Transverse colon (tissue), 4 donors: ENCODE data around the gene NCOA5. TPM values are rescaled to one million over a fixed set of nuclear protein-coding genes. Genes with fewer than 3 reads are reported as not detected.

ENCODE experiments used
- DNase-seq: peaks from one replicate; pipeline ENCODE4 v3.0.0-alpha.2; 2019
- H3K27ac ChIP-seq, 4 donors: fragments of 200-600 bp; sonication (generic); 2 replicates each; pipeline ENCODE4 v1.5.1; 2016 to 2018; ENCODE audit warnings: inconsistent platforms in 4 of 4
- H3K27me3 ChIP-seq: fragments of 200-600 bp; sonication (generic); 2 replicates; pipeline ENCODE4 v1.5.1; 2017; ENCODE audit warnings: inconsistent platforms
- H3K36me3 ChIP-seq, 4 donors: fragments of 200-600 bp; sonication (generic); 2 replicates each; pipeline ENCODE4 v1.5.1; 2017 to 2019; ENCODE audit warnings: inconsistent platforms in 4 of 4
- H3K4me1 ChIP-seq, 4 donors: fragments of 200-600 bp; sonication (generic); 2 replicates each; pipeline ENCODE4 v1.5.1; 2017 to 2020; ENCODE audit warnings: inconsistent platforms in 4 of 4
- H3K4me3 ChIP-seq, 4 donors: fragments of 200-600 bp; sonication (generic); 1 replicate in 1 of 4; 2 replicates in 3 of 4; pipeline versions ENCODE4 v1.5.1 to v1.6.1; 2017 to 2019; ENCODE audit warnings: inconsistent platforms in 4 of 4
- H3K9me3 ChIP-seq, 2 donors: fragments of 200-600 bp; sonication (generic); 2 replicates each; pipeline ENCODE4 v1.5.1; 2017 to 2019; ENCODE audit warnings: inconsistent platforms in 2 of 2
- EP300 ChIP-seq: sonication (generic); formaldehyde crosslinking; IDR thresholded peaks from one replicate; pipeline ENCODE4 v1.6.1; 2017; ENCODE audit warnings: antibody characterized with exemption, low read depth
- POLR2A ChIP-seq: fragments of 450-650 bp; IDR thresholded peaks from one replicate; pipeline ENCODE4 v1.6.1; 2016; ENCODE audit warnings: antibody characterized with exemption, mild to moderate bottlenecking, moderate library complexity
- POLR2AphosphoS5 ChIP-seq, 3 donors: sonication (generic); formaldehyde crosslinking; IDR thresholded peaks; one replicate each; pipeline ENCODE4 v1.6.1; 2016; ENCODE audit warnings: antibody characterized with exemption in 3 of 3
- WGBS, 2 donors: methylation state at CpG; one replicate each; pipeline ENCODE4 v1.1.5; 2018; ENCODE audit warnings: low coverage in 1 of 2; 5-methylcytosine and 5-hydroxymethylcytosine counted together
- in situ Hi-C, 4 donors: fragments of 200-750 bp; cut with MboI; loops; one replicate each; pipeline versions ENCODE4 v1.15.0 to v1.15.1; 2017; ENCODE audit warnings: low sequenced_read_pairs in 3 of 4, low pct_ligation_motif_present in 1 of 4, low pct_unique_long_range_greater_than_20kb in 1 of 4
- intact Hi-C: fragments of 100-400 bp; cut with DNase I; formaldehyde crosslinking; loops from one replicate; pipeline ENCODE4 v1.15.1; 2023; ENCODE audit warnings: low total_unique reads
- total RNA-seq, 4 donors: library from RNA; depleted of rRNA; stranded (reverse); fragments of >200 nt; gene quantifications; one replicate each; pipeline ENCODE4 v1.1.0, GENCODE V29; 2016
- TF ChIP-seq, protein P1 (sequence below), 5 experiments: fragments of 200-600 bp in 3 of 5; fragments of 450-650 bp in 2 of 5; sonication (generic) in 3 of 5; IDR thresholded peaks; 1 replicate in 2 of 5; 2 replicates in 3 of 5; pipeline ENCODE4 v1.5.1; 2016 to 2017; ENCODE audit warnings: antibody characterized with exemption in 5 of 5, inconsistent platforms in 3 of 5, mild to moderate bottlenecking in 2 of 5, moderate library complexity in 1 of 5

Gene NCOA5
- total RNA-seq, 4 donors from 2014 or later: 18.3 to 97.3 (median 27.3) TPM

- 1% methylated on average over 31 of the region's 31 CpGs; no CpG with 5 or more reads in 1 of the 2 donors for WGBS, 2 donors
- in situ Hi-C loops: no loop called here
- DNase-seq: no peak
- intact Hi-C loops: no loop called here
- Histone ChIP-seq H3K36me3 (no peaks in the 10 kb centered on the region), H3K4me1 (peaks cover 39 to 52% (median 50%) of the 10 kb centered on the region in 4 donors), H3K9me3 (no peaks in the 10 kb centered on the region), H3K27me3 (no peaks in the 10 kb centered on the region), H3K4me3 (peak overlapping the region; percentile 66 to 87 (median 72)), H3K27ac (peak overlapping the region; percentile 96 to 99 (median 96))
- TF ChIP-seq, protein P1, sequence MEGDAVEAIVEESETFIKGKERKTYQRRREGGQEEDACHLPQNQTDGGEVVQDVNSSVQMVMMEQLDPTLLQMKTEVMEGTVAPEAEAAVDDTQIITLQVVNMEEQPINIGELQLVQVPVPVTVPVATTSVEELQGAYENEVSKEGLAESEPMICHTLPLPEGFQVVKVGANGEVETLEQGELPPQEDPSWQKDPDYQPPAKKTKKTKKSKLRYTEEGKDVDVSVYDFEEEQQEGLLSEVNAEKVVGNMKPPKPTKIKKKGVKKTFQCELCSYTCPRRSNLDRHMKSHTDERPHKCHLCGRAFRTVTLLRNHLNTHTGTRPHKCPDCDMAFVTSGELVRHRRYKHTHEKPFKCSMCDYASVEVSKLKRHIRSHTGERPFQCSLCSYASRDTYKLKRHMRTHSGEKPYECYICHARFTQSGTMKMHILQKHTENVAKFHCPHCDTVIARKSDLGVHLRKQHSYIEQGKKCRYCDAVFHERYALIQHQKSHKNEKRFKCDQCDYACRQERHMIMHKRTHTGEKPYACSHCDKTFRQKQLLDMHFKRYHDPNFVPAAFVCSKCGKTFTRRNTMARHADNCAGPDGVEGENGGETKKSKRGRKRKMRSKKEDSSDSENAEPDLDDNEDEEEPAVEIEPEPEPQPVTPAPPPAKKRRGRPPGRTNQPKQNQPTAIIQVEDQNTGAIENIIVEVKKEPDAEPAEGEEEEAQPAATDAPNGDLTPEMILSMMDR (IDR thresholded peaks at IDR 0.05): no peak
- TF ChIP-seq EP300 (no peak), POLR2AphosphoS5 (IDR thresholded peaks at IDR 0.05) (no peak), POLR2A (no peak)
Observed at GRCh38 chr20:46089167-46089416, 670 bp downstream of the NCOA5 start.

- 3 to 6% methylated on average over 6 to 22 of the region's 22 CpGs for WGBS, 2 donors
- DNase-seq: no peak
- TF ChIP-seq EP300: no peak
- TF ChIP-seq, protein P1 (IDR thresholded peaks at IDR 0.05): no peak
- TF ChIP-seq POLR2AphosphoS5 (IDR thresholded peaks at IDR 0.05): no peak
- TF ChIP-seq POLR2A: no peak
- H3K27ac ChIP-seq: peak overlapping the region; percentile 96 to 99 (median 96)
- in situ Hi-C loops: no loop called here
- no peaks in the 10 kb centered on the region for H3K9me3 ChIP-seq
- no peaks in the 10 kb centered on the region for H3K36me3 ChIP-seq
- intact Hi-C loops: no loop called here
- H3K27me3 ChIP-seq: no peaks in the 10 kb centered on the region
- H3K4me1 ChIP-seq: peaks cover 39 to 57% (median 54%) of the 10 kb centered on the region in 4 donors
- peak overlapping the region; percentile 66 to 87 (median 72) for H3K4me3 ChIP-seq
Observed at GRCh38 chr20:46088409-46089166, 1.2 kb downstream of the NCOA5 start.

GRCh38 chr20:46087161-46087560 lies 2.6 kb downstream of the NCOA5 start:
- H3K4me3 ChIP-seq: no peak overlapping the region
- no peak for DNase-seq
- TF ChIP-seq EP300 (no peak), POLR2A (no peak), POLR2AphosphoS5 (IDR thresholded peaks at IDR 0.05) (no peak)
- TF ChIP-seq, protein P1 (IDR thresholded peaks at IDR 0.05): peak; percentile 24 to 38 (median 36)
- H3K36me3 ChIP-seq: no peaks in the 10 kb centered on the region
- in situ Hi-C loops (no loop called here), intact Hi-C loops (no loop called here)
- no peaks in the 10 kb centered on the region for H3K9me3 ChIP-seq
- H3K4me1 ChIP-seq: peaks cover 39 to 72% (median 65%) of the 10 kb centered on the region in 4 donors
- peak overlapping the region; percentile 42 to 99 (median 96) for H3K27ac ChIP-seq
- 14 to 39% methylated on average over 2 to 8 of the region's 8 CpGs for WGBS, 2 donors
- H3K27me3 ChIP-seq: no peaks in the 10 kb centered on the region

DNA sequence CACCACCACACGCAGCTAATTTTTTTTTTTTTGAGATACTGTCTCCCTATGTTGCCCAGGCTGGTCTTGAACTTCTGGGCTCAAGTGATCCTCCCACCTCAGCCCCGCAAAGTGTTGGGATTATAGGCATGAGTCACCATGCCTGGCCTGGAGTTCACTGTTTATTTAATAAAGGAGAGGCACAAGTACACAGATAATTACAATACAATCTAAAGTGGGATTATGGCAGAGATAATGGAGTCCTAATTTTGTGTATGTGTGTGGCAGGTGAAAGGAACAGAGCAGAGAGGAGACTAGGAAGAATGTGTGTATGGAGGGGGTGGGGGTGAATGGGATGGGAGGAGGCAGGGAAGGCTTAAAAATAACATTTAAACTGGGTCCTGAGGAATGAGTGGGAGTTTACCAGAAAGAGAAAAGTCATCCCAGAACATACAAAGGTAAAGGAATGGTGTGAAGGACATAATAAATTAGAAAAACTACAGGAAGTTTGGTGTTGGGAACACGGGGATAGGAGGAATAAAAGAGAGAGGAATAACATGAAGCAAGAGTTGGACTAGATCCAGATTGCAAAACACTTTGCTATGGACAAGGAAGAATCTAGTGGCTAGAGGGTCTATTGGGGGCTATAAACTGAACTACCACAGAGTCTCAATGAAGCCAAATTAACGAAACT lies 4.4 kb downstream of the NCOA5 start:
- Histone ChIP-seq H3K9me3 (no peaks in the 10 kb centered on the region), H3K27me3 (no peaks in the 10 kb centered on the region), H3K4me1 (peaks cover 39 to 87% (median 68%) of the 10 kb centered on the region in 4 donors), H3K4me3 (no peak overlapping the region), H3K27ac (peak overlapping the region; percentile 31 to 60 (median 40)), H3K36me3 (no peaks in the 10 kb centered on the region)
- in situ Hi-C loops (no loop called here), intact Hi-C loops (no loop called here)
- TF ChIP-seq POLR2AphosphoS5 (IDR thresholded peaks at IDR 0.05) (peak in 1 of 3 donors; percentile 6), EP300 (no peak)
- DNase-seq: peak; percentile 37
- 30 to 43% methylated on average over 3 to 4 of the region's 4 CpGs for WGBS, 2 donors
